Measurements from ENCODE around the gene MIA2.
"Not testable (repeated sequence)": the region's sequence is repeated elsewhere in the genome, so short reads cannot be mapped to it uniquely, and the experiment has no call there.

Gene MIA2, protein sequence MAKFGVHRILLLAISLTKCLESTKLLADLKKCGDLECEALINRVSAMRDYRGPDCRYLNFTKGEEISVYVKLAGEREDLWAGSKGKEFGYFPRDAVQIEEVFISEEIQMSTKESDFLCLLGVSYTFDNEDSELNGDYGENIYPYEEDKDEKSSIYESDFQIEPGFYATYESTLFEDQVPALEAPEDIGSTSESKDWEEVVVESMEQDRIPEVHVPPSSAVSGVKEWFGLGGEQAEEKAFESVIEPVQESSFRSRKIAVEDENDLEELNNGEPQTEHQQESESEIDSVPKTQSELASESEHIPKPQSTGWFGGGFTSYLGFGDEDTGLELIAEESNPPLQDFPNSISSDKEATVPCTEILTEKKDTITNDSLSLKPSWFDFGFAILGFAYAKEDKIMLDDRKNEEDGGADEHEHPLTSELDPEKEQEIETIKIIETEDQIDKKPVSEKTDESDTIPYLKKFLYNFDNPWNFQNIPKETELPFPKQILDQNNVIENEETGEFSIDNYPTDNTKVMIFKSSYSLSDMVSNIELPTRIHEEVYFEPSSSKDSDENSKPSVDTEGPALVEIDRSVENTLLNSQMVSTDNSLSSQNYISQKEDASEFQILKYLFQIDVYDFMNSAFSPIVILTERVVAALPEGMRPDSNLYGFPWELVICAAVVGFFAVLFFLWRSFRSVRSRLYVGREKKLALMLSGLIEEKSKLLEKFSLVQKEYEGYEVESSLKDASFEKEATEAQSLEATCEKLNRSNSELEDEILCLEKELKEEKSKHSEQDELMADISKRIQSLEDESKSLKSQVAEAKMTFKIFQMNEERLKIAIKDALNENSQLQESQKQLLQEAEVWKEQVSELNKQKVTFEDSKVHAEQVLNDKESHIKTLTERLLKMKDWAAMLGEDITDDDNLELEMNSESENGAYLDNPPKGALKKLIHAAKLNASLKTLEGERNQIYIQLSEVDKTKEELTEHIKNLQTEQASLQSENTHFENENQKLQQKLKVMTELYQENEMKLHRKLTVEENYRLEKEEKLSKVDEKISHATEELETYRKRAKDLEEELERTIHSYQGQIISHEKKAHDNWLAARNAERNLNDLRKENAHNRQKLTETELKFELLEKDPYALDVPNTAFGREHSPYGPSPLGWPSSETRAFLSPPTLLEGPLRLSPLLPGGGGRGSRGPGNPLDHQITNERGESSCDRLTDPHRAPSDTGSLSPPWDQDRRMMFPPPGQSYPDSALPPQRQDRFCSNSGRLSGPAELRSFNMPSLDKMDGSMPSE (N-terminal part only)

DNA sequence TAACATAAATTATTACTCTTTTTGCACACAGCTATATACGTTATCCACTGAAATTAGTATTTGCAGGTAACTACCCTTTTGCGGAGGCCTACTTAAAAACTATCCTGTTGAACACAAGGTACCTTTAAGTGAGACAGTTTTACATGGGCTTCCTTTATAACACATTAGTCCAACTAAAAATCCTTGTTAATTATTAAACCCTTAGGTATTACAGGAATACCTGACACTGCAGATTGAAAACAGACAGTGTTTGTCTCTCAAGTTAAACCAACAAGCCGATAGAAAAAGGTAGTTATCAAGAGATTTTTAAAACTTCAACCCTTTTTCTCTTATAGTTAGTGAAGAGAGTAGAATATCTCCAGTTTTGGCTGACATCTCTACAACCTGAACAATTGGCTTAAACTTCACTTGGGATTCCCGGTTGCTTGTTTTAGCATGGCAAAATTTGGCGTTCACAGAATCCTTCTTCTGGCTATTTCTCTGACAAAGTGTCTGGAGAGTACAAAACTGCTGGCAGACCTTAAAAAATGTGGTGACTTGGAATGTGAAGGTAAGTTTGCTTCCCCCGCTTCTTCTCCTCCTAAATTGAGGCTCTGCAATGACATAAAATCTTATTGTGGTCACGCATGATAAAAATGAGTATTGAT, at the start of gene MIA2:
TSS of gene MIA2 (plus strand) at position 236 of the 647 bp plus-strand sequence. CDS start at position 436, 200 bp downstream.
- DNase-seq = no peak

DNA sequence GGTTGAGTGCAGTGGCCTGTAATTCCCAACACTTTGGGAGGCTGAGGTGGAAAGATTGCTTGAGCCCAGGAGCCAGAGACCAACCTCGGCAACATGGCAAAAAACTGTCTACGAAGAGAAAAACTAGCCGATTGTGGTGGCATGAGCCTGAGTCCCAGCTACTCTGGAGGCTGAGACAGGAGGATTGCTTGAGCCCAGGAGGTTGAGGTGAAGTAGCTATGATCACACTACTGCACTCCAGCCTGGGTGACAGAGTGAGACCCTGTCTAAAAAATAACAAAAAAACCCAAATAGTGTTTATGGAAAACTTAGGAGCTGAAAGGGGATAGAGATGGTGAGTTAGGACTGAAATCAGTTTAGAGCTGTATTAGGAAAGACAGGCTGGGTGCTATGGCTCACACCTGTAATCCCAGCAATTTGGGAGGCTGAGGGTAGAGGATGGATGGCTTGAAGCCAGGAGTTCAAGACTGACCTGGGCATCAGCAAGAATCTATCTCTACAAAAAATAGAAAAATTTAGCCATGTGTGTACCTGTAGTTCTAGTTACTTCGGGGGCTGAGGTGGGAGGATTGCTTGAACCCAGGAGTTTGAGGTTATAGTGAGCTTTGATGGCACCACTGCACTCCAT, 49.0 kb upstream of the MIA2 start:
- no peak for DNase-seq

DNA sequence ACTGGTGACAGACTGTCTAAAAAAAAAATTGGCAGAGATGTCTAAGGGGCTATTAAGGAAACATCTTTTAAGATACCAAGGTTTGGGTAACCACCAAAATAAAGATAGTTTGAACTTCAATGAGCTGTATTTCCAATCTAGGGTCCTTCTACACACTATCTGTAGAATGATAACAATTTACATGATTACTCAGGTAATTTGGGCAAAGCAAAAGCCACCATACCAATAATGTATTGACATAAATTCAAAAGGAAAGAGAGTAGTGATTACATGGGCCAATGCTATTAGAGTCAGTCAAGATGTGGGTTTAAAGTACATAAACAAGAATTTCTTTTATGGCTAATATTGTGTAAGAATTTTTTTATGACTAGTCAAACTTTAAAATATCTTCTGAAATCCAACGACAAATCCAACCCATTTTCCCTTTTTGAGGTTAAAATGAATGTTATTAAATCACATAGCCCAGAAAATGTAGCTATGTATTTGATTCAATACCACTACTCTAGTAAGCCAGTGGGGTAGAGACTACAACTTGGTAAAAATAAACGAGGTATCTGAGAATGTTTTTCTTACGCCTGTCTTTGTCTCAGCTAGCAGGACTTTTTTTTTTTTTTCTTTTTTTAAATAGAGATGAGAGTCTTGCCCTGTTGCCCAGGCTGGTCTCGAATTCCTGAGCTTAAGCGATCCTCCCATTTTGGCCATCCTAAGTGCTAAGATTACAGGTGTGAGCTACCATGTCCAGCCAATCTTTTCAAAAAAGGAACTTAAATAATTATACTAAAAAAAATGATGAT, 48.3 kb upstream of the MIA2 start:
- no peak for DNase-seq

DNA sequence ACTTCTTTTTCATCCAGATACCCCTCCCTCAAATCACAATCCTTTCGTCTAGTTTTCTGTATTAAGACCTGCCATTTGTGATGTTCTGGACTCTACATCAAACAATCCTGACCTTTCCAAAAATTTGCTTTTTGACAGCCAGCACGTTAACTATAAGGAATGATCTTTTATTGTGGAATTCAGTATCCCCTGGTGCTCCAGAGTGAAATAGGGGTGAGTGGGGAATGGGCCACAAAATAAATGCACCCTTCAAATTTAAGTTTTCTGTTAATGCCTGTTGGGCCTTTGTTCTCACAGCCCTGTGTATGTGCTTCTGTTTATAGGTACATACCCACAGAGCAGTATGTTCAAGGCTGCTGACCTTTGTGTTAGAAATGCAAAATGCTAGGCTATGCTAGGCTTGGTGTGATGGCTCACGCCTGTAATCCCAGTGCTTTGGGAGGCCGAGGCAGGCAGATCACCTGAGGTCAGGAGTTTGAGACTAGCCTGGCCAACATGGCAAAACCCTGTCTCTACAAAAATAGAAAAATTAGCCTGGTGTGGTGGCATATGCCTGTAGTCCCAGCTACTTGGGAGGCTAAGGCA, 46.7 kb upstream of the MIA2 start:
- DNase-seq = no peak

DNA sequence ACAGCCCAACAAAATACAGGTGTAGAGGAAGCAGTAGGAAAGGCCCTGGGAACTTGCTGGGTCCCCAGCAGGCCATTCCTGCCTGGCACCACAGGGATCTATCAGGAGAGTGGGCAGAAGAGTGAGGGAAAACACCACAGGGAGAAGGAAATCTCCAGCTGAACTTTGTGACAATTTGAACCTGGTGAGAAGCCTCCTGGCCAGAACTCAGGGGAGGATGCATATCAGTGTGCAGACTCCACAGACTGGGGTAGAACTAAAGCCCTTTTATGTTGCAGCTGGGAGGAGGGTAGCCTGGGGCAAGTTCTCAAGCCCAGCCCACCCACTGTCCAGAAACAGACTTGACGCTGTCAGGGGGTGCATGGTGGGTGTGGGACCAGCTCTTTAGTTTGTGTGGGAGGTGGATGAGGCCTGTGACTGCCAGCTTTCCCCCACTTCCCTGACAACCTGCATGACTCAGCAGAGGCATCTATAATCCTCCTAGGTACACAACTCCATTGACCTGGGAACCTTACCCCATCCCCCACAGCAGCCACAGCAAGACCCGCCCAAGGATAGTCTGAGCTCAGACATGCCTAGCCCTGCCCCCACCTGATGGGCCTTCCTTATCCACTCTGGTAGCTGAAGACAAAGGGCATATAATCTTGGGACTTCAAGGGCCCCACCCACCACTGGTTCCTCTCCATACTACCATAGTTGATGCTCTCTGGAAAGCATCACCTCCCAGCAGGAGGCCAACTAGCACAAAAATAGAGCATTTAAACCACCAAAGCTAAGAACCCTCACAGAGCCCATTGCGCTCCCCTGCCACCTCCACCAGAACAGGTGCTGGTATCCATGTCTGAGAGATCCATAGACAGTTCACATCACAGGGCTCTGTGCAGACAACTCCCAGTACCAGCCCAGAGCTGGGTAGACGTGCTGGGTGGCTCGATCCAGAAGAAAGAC, 29.8 kb upstream of the MIA2 start:
- DNase-seq = no peak

DNA sequence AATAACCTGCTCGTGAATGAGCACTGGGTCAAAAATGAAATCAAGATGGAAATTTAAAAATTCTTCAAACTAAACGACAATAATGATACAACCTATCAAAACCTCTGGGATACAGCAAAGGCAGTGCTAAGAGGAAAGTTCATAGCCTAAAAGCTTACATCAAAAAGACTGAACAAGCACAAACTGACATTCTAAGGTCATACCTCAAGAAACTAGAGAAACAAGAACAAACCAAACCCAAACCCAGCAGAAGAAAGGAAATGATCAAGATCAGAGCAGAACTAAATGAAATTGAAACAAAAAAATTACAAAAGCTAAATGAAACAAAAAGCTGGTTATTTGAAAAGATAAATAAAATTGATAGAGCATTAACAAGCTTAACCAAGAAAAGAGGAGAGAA, 26.3 kb upstream of the MIA2 start:
- not testable (repeated sequence) for DNase-seq

DNA sequence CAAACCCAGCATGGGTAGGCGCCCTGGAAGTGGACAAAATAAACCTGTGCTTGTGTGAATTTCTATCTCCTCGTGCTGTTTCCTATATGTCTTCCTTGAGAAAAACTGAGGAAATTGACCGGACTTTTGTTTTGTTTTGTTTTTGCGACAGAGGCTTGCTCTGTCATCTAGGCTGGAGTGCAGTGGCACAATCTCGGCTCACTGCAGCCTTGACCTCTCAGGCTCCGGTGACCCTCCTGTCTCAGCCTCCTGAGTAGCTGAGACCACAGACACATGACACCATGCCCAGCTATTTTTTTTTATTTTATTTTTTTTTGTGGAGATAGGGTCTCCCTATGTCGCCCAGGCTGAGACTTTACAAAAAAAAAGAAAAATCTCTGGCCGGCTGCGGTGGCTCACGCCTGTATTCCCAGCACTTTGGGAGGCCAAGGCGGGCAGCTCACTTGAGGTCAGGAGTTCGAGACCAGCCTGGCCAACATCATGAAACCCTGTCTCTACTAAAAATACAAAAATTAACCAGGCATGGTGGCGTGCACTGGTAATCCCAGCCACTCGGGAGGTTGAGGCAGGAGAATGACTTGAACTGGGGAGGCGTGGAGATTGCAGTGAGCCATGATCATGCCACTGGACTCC, 22.5 kb upstream of the MIA2 start:
- no peak for DNase-seq

DNA sequence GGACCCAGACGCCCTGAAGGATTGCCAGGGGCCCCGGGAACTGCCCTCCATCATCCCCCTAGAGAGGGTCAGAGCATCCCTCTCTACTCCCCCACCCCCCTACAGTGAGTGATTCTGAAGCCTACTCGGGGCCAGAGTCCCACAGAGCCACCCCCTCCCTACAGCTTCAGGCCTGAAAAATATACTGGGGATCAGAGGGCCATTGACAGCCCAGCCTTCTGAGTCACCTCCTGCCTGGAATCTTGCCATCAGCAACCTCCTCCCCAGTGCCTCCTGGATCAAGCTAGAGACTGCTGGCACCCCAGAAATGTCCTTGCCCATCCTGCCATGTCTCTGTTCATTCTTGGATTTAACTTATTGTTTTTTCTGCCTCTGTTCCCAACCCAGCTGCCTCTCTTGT, 21.7 kb upstream of the MIA2 start:
- no peak for DNase-seq

DNA sequence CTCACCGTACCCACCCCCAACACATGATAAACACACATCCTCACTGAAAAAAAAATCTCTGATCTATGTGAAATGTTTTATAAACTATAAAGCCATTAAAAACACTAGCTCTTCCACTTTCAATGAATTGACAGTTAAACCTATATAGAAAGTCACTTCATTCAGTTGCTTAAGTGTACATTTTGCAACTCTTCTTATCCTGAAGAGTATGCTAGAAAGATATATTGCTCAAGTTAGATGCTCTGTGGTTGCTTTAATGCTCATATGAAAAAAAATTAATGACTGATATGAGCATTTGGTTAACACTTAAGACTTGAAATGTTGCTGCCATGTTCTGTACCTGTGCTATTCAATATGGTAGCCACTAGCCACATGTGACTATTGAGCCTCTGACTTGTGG, 21.0 kb upstream of the MIA2 start:
- DNase-seq = no peak

DNA sequence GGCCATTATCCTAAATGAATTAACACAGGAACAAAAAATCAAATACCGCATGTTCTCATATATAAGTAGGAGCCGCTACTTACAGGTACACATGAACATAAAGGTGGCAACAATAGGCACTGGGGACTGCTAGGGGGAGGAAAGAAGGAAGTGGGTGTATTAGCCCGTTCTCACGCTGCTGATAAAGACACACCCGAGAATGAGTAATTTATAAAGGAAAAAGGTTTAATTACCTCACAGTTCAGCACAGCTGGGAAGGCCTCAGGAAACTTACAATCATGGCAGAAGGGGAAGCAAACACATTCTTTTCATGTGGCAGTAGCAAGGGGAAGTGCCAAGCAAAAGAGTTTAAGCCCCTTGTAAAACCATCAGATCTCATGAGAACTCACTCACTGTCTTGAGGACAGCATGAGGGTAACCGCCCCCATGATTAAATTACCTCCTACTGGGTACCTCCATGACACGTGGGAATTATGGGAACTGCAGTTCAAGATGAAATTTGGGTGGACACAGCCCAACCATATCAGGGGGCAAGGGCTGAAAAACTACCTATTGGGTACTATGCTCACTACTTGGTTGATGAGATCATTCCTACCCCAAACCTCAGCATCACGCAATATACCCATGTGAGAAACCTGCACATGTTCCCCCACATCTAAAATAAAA, 16.4 kb upstream of the MIA2 start:
- DNase-seq = no peak

DNA sequence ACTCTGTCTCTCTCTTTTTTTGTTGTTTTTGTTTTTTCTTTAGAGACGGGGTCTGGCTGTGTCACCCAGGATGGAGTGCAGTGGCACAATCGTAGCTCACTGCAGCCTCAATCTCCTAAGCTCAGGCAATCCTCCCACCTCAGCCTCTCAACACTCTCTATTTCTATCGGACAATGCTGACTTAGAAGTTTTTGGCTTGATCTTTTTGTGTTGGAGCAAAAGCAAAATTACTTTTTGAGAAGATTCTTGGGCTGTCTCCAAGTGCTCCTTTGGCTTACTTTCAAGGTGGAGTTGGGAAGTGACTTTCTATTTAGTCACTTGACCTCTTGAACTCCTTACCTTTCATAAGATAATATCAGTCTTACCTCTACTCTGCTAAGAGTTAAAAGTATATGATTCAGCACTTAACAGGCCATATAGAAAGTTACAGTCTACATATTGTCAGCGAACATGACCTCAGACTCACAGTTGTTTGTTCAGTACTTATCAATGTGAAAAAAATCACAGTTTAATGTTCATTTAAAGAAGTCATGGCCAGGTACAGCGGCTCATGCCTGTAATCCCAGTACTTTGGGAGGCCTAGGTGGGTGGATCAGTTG, 15.4 kb upstream of the MIA2 start:
- DNase-seq = no peak

DNA sequence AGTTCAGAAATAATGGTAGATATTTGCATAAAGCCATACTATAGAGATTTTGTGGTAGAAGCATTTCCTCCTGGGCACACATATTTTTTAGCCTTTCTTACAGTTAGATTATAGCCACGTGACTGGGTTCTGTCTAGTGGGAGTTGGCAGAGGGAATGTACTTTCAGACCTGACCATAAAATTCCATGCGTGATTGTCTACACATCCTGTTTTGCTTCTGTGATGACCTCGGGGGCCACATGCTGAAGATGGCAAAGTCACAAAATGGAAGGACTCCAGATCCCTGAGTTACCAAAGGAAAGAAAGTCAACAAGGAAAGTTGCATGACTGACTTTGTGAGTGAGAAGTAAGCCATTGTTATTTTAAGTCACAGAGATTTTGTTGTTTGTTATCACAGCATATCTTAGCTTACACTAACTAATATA, 14.6 kb upstream of the MIA2 start:
- DNase-seq = no peak

DNA sequence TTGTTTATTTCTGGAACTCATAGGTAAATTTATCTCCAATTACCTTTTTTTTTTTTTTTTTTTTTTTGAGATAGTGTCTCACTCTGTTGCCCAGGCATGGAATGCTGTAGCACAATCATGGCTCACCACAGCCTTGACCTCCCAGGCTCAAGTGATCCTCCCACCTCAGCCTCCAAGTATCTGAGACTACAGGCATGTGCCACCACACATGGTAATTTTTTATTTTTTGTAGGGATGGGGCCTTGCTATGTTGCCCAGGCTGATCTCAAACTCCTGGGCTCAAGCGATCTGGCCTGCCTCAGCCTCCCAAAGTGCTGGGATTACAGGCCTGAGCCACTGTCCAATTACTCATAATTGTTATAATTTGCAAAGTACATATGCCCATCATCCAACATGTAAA, 13.2 kb upstream of the MIA2 start:
- not testable (repeated sequence) for DNase-seq

DNA sequence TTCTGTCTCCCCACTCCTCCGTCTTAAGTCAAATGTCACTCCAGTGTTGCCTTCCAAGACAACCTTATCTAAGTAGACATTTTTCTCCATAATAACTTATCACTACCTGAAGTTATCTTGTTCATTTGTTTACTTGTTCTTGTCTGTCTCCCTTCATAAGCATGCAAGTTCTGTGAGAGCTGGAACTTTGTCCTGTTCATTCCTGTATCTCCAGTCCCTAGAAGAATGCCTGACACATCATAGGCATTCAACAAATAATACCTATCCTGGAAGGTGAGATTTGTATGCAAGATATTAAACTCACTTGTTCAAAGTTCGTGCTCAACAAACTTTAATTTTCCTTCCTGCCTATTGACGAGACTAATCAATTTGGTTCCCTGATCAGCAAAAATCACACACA, 5.7 kb upstream of the MIA2 start:
- DNase-seq = no peak

DNA sequence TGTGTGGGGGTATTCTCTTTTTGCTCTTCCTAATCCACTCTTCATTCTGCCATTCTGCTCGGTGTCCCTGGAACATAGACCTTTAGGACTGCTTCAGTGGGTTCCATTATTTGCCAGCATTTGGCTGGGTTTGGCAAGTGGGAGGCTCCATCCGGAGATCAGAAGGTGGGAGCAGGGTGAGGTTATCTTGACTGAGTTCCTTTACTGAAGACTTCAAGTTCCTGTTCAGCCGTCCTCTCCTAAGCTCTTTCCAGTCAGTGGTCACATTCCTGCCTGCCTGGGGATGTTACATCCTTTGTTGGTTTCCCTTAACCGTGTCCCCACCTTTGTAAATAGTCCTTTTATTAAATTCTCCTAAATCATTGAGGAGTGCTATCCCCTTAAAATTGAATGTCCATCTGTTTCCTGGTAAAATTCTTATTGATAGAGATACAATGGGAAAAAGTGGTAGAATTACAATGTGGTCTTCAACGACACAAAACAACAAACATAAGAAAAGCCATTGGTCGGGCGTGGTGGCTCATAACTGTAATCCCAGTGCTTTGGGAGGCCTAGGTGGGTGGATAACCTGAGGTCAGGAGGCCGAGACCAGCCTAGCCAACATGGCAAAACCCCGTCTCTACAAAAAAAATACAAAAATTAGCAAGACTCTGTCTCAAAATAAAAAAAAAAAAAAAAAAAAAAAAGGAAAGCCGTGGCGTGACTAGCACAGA, 5.0 kb upstream of the MIA2 start:
- no peak for DNase-seq

DNA sequence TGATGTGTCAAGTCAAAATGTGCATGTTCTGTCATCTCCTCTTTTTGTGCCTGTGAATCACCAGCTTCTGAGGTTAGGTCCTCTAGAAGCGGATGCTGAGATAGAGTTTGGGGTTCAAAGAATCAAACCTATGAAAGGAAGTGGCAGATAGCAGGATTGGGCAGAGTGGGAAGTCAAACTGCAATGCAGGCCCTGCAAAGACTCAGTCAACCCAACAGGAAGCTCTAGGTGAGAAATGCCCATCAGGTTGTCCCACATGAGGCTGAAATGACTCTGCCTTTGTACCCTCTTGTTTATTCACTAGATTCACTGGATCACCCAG, 4.5 kb upstream of the MIA2 start:
- DNase-seq = peak; percentile 28

DNA sequence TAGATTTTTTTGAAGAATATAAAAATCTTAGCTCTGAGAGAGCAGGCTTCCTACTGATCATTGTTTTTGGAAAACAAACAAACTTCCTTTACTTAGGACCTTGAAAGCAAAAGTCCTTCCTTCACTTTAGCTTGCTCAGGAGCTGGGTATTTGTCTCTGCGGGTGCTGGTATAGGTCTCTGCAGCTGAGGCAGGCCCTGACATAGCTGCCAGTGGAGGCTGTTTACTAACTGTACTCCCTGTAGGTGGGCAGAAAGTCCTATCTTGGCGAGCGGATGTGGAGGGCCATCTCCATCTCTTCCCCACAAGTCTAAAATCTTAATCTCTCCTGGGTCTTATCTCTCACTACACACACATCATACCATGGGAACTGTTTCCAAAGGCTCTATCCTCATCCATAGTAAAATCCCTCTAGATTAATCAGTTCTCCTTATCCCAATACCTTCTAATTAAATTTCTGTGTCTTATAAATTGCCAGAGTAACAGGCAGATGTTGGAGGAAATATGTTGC, 4.1 kb upstream of the MIA2 start:
- no peak for DNase-seq
